Activated T-helper 1 cell treated with anti-CD3 and anti-CD28 coated beads, Interleukin-12 subunit alpha, Interleukin-12 subunit beta, Interleukin-2, Interleukin-4 antibody, amounts not matched to agents 30 ng/mL and 10 ng/mL and 1 ng/mL, durations not matched to agents 14 hours and 24 hours and 36 hours (primary cell): ENCODE data around the gene ARMC3. TPM values are rescaled to one million over a fixed set of nuclear protein-coding genes. Genes with fewer than 3 reads are reported as not detected.
"Not testable (repeated sequence)": the region's sequence is repeated elsewhere in the genome, so short reads cannot be mapped to it uniquely, and the experiment has no call there.

Source experiments
- DNase-seq: peaks from one replicate; pipeline ENCODE4 v3.0.0; 2021; ENCODE audit warnings: low spot score
- H3K27ac Mint-ChIP-seq: one replicate; pipeline ENCODE4 v1.8.0; 2021; ENCODE audit warnings: mild to moderate bottlenecking, mixed read lengths
- H3K27me3 Mint-ChIP-seq: one replicate; pipeline ENCODE4 v1.8.0; 2022; ENCODE audit warnings: mild to moderate bottlenecking, moderate library complexity, mixed read lengths; ENCODE audit not compliant: insufficient read depth
- H3K36me3 Mint-ChIP-seq: one replicate; pipeline ENCODE4 v1.8.0; 2021; ENCODE audit warnings: low read depth, mixed read lengths
- H3K4me1 Mint-ChIP-seq: one replicate; pipeline ENCODE4 v1.8.0; 2021; ENCODE audit warnings: low read depth, mixed read lengths
- H3K4me3 Mint-ChIP-seq: one replicate; pipeline ENCODE4 v1.8.0; 2021; ENCODE audit warnings: mild to moderate bottlenecking, moderate library complexity, mixed read lengths
- H3K9me3 Mint-ChIP-seq: one replicate; pipeline ENCODE4 v1.8.0; 2021; ENCODE audit warnings: mixed read lengths
- intact Hi-C: fragments of 100-400 bp; cut with micrococcal nuclease; formaldehyde crosslinking; loops from one replicate; pipeline ENCODE4 v1.15.1; 2024
- total RNA-seq: library from RNA; stranded (reverse); gene quantifications from 2 replicates; pipeline ENCODE4 v1.2.3, GENCODE V29; 2022

Gene ARMC3, protein sequence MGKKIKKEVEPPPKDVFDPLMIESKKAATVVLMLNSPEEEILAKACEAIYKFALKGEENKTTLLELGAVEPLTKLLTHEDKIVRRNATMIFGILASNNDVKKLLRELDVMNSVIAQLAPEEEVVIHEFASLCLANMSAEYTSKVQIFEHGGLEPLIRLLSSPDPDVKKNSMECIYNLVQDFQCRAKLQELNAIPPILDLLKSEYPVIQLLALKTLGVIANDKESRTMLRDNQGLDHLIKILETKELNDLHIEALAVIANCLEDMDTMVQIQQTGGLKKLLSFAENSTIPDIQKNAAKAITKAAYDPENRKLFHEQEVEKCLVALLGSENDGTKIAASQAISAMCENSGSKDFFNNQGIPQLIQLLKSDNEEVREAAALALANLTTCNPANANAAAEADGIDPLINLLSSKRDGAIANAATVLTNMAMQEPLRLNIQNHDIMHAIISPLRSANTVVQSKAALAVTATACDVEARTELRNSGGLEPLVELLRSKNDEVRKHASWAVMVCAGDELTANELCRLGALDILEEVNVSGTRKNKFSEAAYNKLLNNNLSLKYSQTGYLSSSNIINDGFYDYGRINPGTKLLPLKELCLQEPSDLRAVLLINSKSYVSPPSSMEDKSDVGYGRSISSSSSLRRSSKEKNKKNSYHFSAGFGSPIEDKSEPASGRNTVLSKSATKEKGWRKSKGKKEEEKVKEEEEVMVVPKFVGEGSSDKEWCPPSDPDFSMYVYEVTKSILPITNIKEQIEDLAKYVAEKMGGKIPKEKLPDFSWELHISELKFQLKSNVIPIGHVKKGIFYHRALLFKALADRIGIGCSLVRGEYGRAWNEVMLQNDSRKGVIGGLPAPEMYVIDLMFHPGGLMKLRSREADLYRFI
- not detected in 2 replicates for total RNA-seq

DNA sequence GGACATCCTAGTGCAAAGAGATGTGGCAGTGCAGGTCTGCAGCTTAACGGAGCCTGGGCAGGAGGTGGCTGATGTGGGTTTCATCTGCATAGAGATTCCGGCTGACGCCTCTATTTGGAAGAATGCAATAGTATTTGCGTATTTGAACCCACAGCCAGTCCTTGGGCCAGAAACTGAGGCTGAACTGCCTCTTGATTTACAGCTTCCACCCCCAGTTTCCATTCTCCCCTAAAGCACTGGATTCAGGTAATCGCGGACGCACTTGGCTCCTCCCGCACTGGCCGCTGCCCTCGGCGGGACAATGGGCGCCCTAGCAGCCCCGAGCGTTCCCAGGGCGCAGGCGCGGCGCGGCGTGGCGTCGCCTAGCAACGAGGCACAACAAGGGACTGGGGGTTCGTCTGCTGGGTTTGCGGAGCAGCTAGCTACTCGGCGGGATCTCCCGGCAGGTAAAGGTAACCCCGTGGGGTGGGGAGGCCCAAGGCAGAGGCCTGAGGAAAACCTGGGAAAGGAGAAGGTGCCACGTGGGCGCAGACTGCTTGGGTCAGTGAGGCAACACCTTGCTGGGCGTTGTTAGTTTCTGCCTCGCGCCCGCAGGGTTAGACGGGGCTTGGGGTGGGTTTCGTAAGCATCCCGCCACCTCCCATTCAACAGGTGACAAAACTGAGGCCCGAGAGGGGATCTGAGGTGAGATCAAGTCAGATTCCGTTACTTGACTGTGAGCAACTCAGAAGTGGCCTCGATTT, at the start of gene ARMC3:
Gene ARMC3, plus strand, starts transcription at position 393 of the 743 bp plus-strand sequence. CDS start 3,944 bp downstream, outside the sequence.
- Mint-ChIP-seq H3K36me3 (no peaks in the 10 kb centered on the region), H3K9me3 (no peaks in the 10 kb centered on the region), H3K4me1 (no peaks in the 10 kb centered on the region), H3K4me3 (no peak within 1 kb of the TSS), H3K27me3 (peaks cover 4% of the 10 kb centered on the region), H3K27ac (no peak within 1 kb of the TSS)
- DNase-seq = peak; percentile 41
- intact Hi-C loops = no loop called here

DNA sequence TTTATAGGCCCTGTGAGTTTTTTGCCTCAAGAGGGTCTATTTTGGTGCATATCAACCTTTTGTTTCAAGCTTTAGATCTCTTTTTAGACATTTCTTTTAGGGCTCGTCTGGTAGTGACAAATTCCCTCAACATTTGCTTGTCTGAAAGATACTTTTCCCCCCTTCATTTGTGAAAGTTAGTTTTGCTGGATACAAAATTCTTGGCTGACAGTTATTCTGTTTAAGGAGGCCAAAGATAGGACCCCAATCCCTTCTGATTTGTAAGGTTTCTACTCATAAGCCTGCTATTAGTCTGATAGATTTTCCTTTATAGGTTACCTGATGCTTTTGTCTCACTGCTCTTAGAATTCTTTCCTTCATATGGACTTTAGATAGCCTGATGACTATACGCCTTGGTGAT, 36.1 kb upstream of the ARMC3 start:
- Mint-ChIP-seq H3K9me3 (peaks cover 22% of the 10 kb centered on the region), H3K36me3 (no peaks in the 10 kb centered on the region), H3K4me3 (no peak overlapping the region), H3K4me1 (no peaks in the 10 kb centered on the region), H3K27me3 (no peaks in the 10 kb centered on the region), H3K27ac (no peak overlapping the region)
- intact Hi-C loops = no loop called here
- no peak for DNase-seq

DNA sequence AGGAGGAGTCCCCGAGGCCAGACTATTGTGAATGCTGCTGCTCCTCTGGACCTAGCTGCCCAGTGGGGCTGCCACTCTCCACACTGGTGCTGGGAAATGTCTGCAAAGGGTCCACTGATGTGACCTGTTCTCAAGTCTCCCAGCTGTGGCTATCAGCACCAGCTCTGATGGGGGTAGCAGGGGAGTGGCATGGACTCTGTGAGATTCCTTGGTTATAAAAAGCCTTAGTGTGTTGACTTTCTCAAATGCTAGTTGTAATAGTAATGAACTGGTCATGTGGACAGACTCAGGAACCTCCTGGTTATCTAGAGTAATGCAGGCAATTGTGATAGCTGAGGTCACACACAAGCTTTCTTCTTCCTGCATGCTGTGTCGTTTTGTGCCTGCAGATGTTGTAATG, 34.1 kb upstream of the ARMC3 start:
- peaks cover 6% of the 10 kb centered on the region for H3K9me3 Mint-ChIP-seq
- H3K36me3 Mint-ChIP-seq = no peaks in the 10 kb centered on the region
- DNase-seq = no peak
- H3K27me3 Mint-ChIP-seq = no peaks in the 10 kb centered on the region
- H3K27ac Mint-ChIP-seq = no peak overlapping the region
- no peak overlapping the region for H3K4me3 Mint-ChIP-seq
- intact Hi-C loops = no loop called here
- H3K4me1 Mint-ChIP-seq = no peaks in the 10 kb centered on the region

DNA sequence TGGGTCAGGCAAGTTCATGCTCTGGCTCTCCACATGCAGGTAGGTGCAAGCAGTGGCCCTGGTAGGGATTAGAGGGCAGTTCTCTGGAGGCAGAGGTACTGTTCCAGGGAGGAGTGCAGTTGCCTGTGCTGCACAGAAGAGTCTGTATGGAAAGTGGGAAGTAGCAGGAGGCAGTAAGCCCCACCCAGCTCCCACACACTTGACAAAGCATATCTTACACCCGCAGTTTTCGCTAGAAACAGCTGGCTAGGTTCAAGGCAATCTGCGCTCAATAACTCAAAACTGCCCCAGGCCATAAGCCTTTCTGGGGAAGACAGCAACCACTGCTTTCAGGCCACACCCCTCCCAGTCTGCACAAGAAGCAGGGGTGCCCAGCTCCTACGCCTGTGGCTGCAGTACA, 33.1 kb upstream of the ARMC3 start:
- Mint-ChIP-seq H3K9me3 (peaks cover 5% of the 10 kb centered on the region), H3K27me3 (no peaks in the 10 kb centered on the region), H3K36me3 (no peaks in the 10 kb centered on the region), H3K4me1 (no peaks in the 10 kb centered on the region), H3K4me3 (no peak overlapping the region), H3K27ac (no peak overlapping the region)
- no peak for DNase-seq
- intact Hi-C loops = no loop called here

DNA sequence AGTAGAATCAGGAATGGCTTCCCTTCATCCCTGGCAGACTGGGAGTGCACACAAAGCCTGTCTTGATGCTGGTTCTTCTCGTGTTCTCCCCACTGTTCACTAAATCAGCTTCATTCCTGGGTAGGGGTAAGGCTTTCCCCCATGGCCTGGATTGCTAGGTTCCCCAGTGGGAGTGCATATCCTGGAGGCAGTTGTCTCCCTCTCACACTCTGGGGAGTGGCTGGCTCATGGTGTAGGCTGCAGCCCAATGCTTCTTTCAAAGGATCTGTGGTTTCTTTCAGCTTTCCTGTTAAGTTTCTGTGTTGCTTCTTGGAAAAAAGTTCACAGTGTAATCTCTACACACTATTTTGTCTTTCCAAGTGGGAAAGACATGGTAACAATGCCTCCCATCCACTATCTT, 32.6 kb upstream of the ARMC3 start:
- no peaks in the 10 kb centered on the region for H3K4me1 Mint-ChIP-seq
- intact Hi-C loops = no loop called here
- H3K27me3 Mint-ChIP-seq = no peaks in the 10 kb centered on the region
- DNase-seq = no peak
- H3K4me3 Mint-ChIP-seq = no peak overlapping the region
- no peak overlapping the region for H3K27ac Mint-ChIP-seq
- H3K9me3 Mint-ChIP-seq = peaks cover 5% of the 10 kb centered on the region
- no peaks in the 10 kb centered on the region for H3K36me3 Mint-ChIP-seq

DNA sequence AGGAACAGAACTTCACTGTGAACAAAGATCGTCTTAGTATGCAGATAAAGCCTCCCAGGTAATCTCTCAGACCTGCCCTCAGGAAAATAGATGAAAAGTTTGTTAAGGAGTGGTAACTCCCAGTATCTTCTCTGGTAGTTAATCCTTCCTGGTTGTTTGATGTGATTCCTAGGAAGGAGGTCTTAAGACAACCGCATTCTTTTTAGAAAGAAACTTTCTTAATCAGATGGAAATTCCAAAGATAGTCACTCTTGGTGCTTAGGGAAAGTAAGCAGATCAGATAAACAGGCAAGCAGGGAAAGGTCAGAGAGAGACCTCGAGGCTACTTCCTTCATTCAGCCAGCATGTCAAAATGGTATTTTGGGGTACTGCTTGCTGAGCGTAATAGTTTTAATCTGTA, 30.5 kb upstream of the ARMC3 start:
- intact Hi-C loops = no loop called here
- peaks cover 7% of the 10 kb centered on the region for H3K9me3 Mint-ChIP-seq
- H3K27ac Mint-ChIP-seq = no peak overlapping the region
- no peaks in the 10 kb centered on the region for H3K4me1 Mint-ChIP-seq
- H3K36me3 Mint-ChIP-seq = no peaks in the 10 kb centered on the region
- no peaks in the 10 kb centered on the region for H3K27me3 Mint-ChIP-seq
- no peak overlapping the region for H3K4me3 Mint-ChIP-seq
- DNase-seq = no peak

DNA sequence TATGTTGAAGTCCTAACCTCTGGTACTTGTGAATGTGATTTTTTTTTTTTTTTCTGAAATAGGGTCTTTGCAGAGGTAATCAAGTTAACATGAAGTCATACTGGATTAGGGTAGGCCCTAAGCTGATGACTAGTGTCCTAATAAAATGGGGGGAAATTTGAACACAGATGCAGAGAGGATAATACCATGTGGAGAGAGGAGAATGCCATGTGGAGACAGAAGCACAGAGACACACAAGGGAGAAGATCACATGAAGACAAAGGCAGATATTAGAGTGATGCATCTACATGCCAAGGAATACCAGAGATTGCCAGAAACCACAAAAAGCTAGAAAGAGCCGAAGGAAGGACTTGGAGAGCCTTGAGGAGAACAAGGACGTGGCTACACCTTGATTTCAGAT, 28.5 kb upstream of the ARMC3 start:
- Mint-ChIP-seq H3K4me3 (no peak overlapping the region), H3K36me3 (no peaks in the 10 kb centered on the region), H3K4me1 (no peaks in the 10 kb centered on the region), H3K9me3 (peaks cover 7% of the 10 kb centered on the region), H3K27me3 (no peaks in the 10 kb centered on the region), H3K27ac (no peak overlapping the region)
- DNase-seq = no peak
- intact Hi-C loops = no loop called here

DNA sequence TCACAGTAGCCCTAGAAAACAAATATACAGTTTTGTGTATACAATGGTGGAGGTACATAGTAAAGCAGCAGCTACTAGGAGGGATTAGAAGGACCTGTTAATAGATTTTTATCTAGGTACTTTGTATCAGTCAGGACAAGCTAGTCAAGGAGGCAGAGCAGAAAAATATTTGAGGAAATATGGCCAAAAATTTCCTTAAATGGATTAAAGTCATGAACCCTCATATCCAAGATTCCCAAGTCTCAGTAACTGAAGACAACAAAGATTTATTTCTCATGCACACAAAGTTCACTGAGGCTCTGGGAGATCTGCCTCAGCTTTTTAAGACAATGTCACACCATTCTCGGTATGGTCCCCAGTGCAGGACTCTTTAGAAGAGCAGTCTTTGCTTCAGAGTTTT, 28.1 kb upstream of the ARMC3 start:
- Mint-ChIP-seq H3K9me3 (peaks cover 7% of the 10 kb centered on the region), H3K4me3 (no peak overlapping the region), H3K4me1 (no peaks in the 10 kb centered on the region), H3K27me3 (no peaks in the 10 kb centered on the region), H3K27ac (no peak overlapping the region), H3K36me3 (no peaks in the 10 kb centered on the region)
- intact Hi-C loops = no loop called here
- DNase-seq = no peak

DNA sequence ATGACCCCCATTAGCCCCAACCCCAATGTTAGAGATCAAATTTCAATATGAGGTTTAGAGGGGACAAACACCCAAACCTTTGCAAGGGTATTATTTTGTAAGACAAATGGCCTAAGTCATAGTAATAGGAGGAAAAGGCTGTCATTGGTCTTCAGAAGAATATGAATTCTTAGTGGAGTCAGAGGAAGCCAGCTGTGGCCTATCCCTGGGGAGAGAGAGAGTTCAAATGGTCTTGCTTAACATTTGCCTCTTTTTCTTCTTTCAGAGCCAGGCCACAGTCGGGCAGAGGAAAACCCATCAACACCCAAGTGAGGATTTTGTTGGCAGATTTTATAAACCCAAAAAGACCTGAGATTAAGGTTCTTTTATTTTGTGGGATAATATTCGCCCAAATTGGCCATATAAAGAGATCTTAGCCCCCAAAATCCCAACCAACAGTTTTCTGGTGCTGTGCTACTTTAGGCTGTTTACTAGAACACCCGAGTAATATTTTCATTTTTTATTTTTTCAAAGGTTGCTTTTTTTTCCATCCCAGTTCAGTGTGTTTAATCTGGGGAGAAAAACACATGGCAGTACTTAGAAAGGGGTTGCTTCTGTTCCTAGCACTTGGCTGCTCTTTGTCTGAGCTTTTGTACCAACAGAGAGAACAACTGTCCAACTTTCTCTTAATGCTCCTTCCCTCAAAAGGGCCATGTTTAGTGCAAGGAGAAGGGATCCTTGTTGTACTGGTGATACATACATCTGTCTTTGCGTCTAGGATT, 26.8 kb upstream of the ARMC3 start:
- H3K9me3 Mint-ChIP-seq = peaks cover 7% of the 10 kb centered on the region
- no peaks in the 10 kb centered on the region for H3K27me3 Mint-ChIP-seq
- no peaks in the 10 kb centered on the region for H3K4me1 Mint-ChIP-seq
- intact Hi-C loops = no loop called here
- H3K4me3 Mint-ChIP-seq = no peak overlapping the region
- no peaks in the 10 kb centered on the region for H3K36me3 Mint-ChIP-seq
- H3K27ac Mint-ChIP-seq = no peak overlapping the region
- no peak for DNase-seq

DNA sequence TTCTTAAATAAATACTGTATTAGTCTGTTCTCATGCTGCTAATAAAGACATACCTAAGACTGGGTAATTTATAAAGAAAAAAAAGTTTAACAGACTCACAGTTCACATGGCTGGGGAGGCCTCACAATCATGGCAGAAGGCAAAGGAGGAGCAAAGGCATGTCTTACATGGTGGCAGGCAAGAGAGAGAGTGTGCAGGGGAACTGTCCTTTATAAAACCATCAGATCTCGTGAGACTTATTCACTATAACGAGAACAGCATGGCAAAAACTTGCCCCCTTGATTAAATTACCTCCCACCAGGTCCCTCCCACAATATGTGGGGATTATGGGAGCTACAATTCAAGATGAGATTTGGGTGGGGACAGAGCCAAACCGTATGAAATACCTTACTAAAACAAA, 25.7 kb upstream of the ARMC3 start:
- H3K27me3 Mint-ChIP-seq, H3K4me3 Mint-ChIP-seq, H3K9me3 Mint-ChIP-seq, H3K4me1 Mint-ChIP-seq, H3K36me3 Mint-ChIP-seq, DNase-seq, H3K27ac Mint-ChIP-seq, intact Hi-C loops: not testable (repeated sequence)

DNA sequence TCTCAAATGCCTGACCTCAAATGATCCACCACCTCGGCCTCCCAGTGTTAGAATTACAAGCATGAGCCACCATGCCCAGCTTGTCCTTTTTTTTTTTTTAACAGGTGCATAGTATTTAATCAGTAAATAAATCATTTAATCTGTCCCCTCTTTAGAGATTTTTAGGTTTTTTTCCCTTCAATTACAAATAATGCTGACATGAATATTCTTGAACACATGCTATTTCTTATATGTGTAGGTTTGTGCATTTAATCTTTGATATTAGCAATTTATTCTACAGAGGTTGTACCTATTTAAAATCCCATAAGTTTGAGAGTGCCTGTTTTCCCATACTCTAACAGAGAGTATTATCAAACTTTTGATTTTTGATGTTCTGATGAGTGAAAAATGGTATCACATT, 24.2 kb upstream of the ARMC3 start:
- Mint-ChIP-seq H3K4me3 (no peak overlapping the region), H3K36me3 (peaks cover 2% of the 10 kb centered on the region), H3K9me3 (peaks cover 21% of the 10 kb centered on the region), H3K27me3 (no peaks in the 10 kb centered on the region), H3K4me1 (no peaks in the 10 kb centered on the region), H3K27ac (no peak overlapping the region)
- intact Hi-C loops = no loop called here
- DNase-seq = no peak

DNA sequence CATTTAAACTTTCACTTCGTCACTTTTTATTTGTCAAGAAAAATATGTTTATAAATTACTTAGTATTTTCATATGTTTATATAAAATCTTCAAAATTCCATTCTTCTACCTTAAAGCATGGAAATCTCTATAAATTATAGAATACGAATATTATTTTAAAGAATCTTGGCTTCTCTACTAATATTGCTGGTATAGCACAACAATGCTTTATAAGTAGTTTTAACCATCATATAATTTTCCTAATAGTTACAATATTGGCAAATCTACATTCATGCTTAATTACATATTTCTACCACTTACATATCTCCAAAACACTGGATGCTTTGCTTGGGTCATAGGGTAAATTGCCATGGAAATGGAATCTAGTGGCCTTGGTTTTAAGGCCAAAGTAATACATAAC, 21.1 kb upstream of the ARMC3 start:
- Mint-ChIP-seq H3K4me1 (no peaks in the 10 kb centered on the region), H3K36me3 (peaks cover 2% of the 10 kb centered on the region), H3K4me3 (no peak overlapping the region), H3K27ac (no peak overlapping the region), H3K27me3 (no peaks in the 10 kb centered on the region), H3K9me3 (peaks cover 32% of the 10 kb centered on the region)
- intact Hi-C loops = no loop called here
- no peak for DNase-seq
